Spleen (tissue), 11 donors: ENCODE results near the gene MYOT. TPM values are rescaled to one million over a fixed set of nuclear protein-coding genes. Genes with fewer than 3 reads are reported as not detected.

Source experiments
- DNase-seq: peaks from one replicate; pipeline ENCODE4 v3.0.0-alpha.2; 2020
- H3K27ac ChIP-seq, 8 donors: fragments of 200-600 bp; sonication (generic) in 7 of 8; 1 replicate in 4 of 8; 2 replicates in 4 of 8; pipeline versions ENCODE4 v1.5.0 to v1.8.0; 2016 to 2021; ENCODE audit warnings: inconsistent platforms in 4 of 8, mild to moderate bottlenecking in 4 of 8, moderate library complexity in 1 of 8
- H3K27me3 ChIP-seq, 7 donors: fragments of 200-600 bp; sonication (generic) in 6 of 7; replicated peaks in 1 of 7; 1 replicate in 4 of 7; 2 replicates in 3 of 7; pipeline versions ENCODE4 v1.5.0 to v1.8.0; 2016 to 2021; ENCODE audit warnings: inconsistent platforms in 3 of 7, mild to moderate bottlenecking in 1 of 7
- H3K36me3 ChIP-seq, 6 donors: fragments of 200-600 bp; sonication (generic) in 5 of 6; 1 replicate in 4 of 6; 2 replicates in 2 of 6; pipeline versions ENCODE4 v1.5.0 to v1.8.0; 2016 to 2021; ENCODE audit warnings: inconsistent platforms in 2 of 6
- H3K4me1 ChIP-seq, 6 donors: fragments of 200-600 bp; sonication (generic) in 5 of 6; 1 replicate in 3 of 6; 2 replicates in 3 of 6; pipeline versions ENCODE4 v1.5.0 to v1.8.0; 2016 to 2021; ENCODE audit warnings: inconsistent platforms in 3 of 6
- H3K4me3 ChIP-seq, 8 donors: fragments of 200-600 bp; sonication (generic) in 7 of 8; 1 replicate in 4 of 8; 2 replicates in 4 of 8; pipeline versions ENCODE4 v1.5.0 to v1.8.0; 2016 to 2021; ENCODE audit warnings: inconsistent platforms in 4 of 8, mild to moderate bottlenecking in 4 of 8, moderate library complexity in 2 of 8
- H3K9me3 ChIP-seq, 8 donors: fragments of 200-600 bp; sonication (generic) in 7 of 8; 1 replicate in 4 of 8; 2 replicates in 4 of 8; pipeline versions ENCODE4 v1.5.0 to v1.8.0; 2016 to 2021; ENCODE audit warnings: inconsistent platforms in 4 of 8
- POLR2A ChIP-seq, 3 donors: fragments of 450-650 bp; IDR thresholded peaks; one replicate each; pipeline ENCODE4 v1.5.1; 2017; ENCODE audit warnings: antibody characterized with exemption in 3 of 3, mild to moderate bottlenecking in 1 of 3
- POLR2AphosphoS5 ChIP-seq, 3 donors: sonication (generic); formaldehyde crosslinking; IDR thresholded peaks; one replicate each; pipeline ENCODE4 v1.5.1; 2017; ENCODE audit warnings: antibody characterized with exemption in 3 of 3
- WGBS, 5 donors: extraction: QIAGEN DNeasy Blood & Tissue Kit in 3 of 5; methylation state at CpG; one replicate each; pipeline versions ENCODE4 v1.1.5 to v1.1.7; 2013 to 2018; 5-methylcytosine and 5-hydroxymethylcytosine counted together
- intact Hi-C: fragments of 100-400 bp; cut with DNase I; formaldehyde crosslinking; loops from one replicate; pipeline ENCODE4 v1.15.0; 2023; ENCODE audit warnings: low total_unique reads
- polyA plus RNA-seq, 3 donors: library from polyadenylated mRNA; stranded (reverse); fragments of 200-250 nt; gene quantifications; one replicate each; pipeline ENCODE4 v1.2.1, GENCODE V29; 2013
- total RNA-seq, 7 donors: library from RNA; depleted of rRNA in 3 of 7; stranded (reverse); fragments of >200 nt in 3 of 7; fragmentation: NEBNext Ultra II Directional in 4 of 7; extraction: Animal tissue kit (Norgen Biotek cat#: 25700) in 4 of 7; gene quantifications; one replicate each; pipeline versions ENCODE4 v1.1.0 to v1.2.1, GENCODE V29; 2016 to 2021
- TF ChIP-seq, protein P1 (sequence below), 11 experiments: fragments of 200-600 bp in 7 of 11; fragments of 450-650 bp in 4 of 11; sonication (generic) in 4 of 11; IDR thresholded peaks in 8 of 11; conservative IDR thresholded peaks in 3 of 11; 1 replicate in 7 of 11; 2 replicates in 4 of 11; pipeline versions ENCODE4 v1.4.0 to v1.8.0; 2016 to 2021; ENCODE audit warnings: antibody characterized with exemption in 11 of 11, inconsistent platforms in 4 of 11, mild to moderate bottlenecking in 1 of 11
- donor health status: healthy with polysubstance abuse.
- donor health status: DM: no; HTN: no; CAD: no; lungs with moderate emphysema.
- donor health status: DM: no; HTN: no; CAD: no.
- donor health status: Bipolar disorder and iron deficiency.
- donor health status: healthy.
- donor health status: DM: no; HTN: no; CAD: no.
- donor health status: DM: yes; HTN: yes; CAD: no.

MYOT gene
- total and polyA plus RNA-seq, 10 donors: 0.27 to 0.94 (median 0.66) TPM; not detected in 3

DNA sequence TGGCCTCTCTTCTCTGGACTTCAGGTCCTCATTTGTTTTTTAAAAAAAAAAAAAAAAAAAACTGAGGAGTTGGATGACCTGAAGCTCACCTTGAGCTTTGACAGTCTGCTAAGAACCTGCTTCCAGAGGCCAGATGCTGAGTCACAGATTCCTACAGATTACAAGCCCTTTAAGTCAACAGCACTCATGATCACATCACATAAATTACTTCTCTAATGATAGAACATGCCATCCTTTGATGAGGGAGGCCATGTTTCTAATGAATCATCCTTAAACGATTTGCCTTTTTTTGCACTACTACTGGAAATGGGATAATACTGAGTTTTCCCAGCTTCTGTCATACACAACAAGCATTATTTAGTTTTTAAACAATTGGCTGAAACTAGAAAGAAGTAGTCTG lies 34.2 kb upstream of the MYOT start:
- no peak overlapping the region for H3K4me3 ChIP-seq
- no peak for DNase-seq
- H3K27ac ChIP-seq: no peak overlapping the region
- H3K27me3 ChIP-seq: no peaks in the 10 kb centered on the region
- no peaks in the 10 kb centered on the region for H3K36me3 ChIP-seq
- H3K9me3 ChIP-seq: no peaks in the 10 kb centered on the region
- 63 to 90% (median 71%) methylated on average over 1 of the region's 1 CpG for WGBS, 5 donors
- peaks cover 0 to 4% (median 0%) of the 10 kb centered on the region in 6 donors for H3K4me1 ChIP-seq
- intact Hi-C loops: no loop called here
- TF ChIP-seq POLR2AphosphoS5 (IDR thresholded peaks at IDR 0.05) (no peak), POLR2A (IDR thresholded peaks at IDR 0.05) (no peak)
- TF ChIP-seq, protein P1, sequence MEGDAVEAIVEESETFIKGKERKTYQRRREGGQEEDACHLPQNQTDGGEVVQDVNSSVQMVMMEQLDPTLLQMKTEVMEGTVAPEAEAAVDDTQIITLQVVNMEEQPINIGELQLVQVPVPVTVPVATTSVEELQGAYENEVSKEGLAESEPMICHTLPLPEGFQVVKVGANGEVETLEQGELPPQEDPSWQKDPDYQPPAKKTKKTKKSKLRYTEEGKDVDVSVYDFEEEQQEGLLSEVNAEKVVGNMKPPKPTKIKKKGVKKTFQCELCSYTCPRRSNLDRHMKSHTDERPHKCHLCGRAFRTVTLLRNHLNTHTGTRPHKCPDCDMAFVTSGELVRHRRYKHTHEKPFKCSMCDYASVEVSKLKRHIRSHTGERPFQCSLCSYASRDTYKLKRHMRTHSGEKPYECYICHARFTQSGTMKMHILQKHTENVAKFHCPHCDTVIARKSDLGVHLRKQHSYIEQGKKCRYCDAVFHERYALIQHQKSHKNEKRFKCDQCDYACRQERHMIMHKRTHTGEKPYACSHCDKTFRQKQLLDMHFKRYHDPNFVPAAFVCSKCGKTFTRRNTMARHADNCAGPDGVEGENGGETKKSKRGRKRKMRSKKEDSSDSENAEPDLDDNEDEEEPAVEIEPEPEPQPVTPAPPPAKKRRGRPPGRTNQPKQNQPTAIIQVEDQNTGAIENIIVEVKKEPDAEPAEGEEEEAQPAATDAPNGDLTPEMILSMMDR (IDR thresholded peaks at IDR 0.05 in 8 of 11, conservative IDR thresholded peaks at IDR 0.05 in 3 of 11): no peak

DNA sequence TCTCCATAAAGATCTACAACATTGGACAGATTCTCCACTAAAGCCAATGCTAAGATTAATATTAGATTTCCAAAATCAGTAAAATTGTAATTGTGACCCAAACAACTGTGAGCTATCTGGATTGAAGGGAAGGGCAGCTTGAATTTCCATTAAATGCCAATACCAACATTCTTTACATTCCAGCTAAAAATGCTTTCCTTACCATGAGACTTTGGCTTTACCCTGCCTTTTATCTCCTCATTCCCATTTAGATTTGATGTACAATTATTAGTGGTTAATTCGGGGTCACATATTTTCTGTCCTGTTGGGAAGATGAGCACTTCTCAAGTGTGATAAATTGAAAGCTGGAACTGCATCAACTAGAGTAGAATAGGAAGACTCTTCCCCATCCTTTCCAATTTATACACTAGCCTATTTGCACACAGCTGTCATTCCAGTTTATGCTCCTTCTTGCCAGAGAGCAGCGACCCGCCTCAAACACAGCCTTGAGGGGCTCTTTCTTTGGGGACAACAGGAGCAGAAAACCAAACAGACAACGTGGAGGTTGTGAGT lies 33.1 kb upstream of the MYOT start:
- DNase-seq: no peak
- TF ChIP-seq POLR2AphosphoS5 (IDR thresholded peaks at IDR 0.05) (no peak), POLR2A (IDR thresholded peaks at IDR 0.05) (no peak)
- TF ChIP-seq, protein P1 (IDR thresholded peaks at IDR 0.05 in 8 of 11, conservative IDR thresholded peaks at IDR 0.05 in 3 of 11): no peak
- intact Hi-C loops: no loop called here
- Histone ChIP-seq H3K9me3 (no peaks in the 10 kb centered on the region), H3K4me1 (peaks cover 0 to 4% (median 0%) of the 10 kb centered on the region in 6 donors), H3K27ac (no peak overlapping the region), H3K36me3 (no peaks in the 10 kb centered on the region), H3K4me3 (no peak overlapping the region), H3K27me3 (no peaks in the 10 kb centered on the region)
- 74 to 83% (median 81%) methylated on average over 4 of the region's 4 CpGs for WGBS, 5 donors

DNA sequence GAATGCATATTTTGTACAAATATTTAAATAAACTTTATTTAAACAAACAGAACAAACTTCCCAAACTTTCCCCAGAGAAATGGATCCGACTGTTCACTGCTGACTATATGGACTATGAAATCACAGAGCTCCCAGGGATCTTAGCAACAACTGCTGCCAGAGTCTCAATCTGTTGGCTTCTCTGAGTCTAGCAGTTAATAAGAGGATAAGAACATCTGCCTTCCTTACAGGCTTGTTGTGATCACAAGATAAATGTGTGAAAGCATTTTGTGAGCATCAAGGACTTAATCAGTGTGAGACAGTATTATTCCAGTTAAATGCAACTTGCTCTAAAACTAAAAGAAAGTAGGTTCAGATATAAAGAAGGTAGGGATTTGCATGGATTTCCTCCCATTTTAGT lies 31.4 kb upstream of the MYOT start:
- WGBS, 5 donors: 91 to 97% (median 96%) methylated on average over 1 of the region's 1 CpG
- Histone ChIP-seq H3K4me1 (peaks cover 0 to 4% (median 0%) of the 10 kb centered on the region in 6 donors), H3K4me3 (no peak overlapping the region), H3K27me3 (no peaks in the 10 kb centered on the region), H3K27ac (no peak overlapping the region), H3K9me3 (no peaks in the 10 kb centered on the region), H3K36me3 (no peaks in the 10 kb centered on the region)
- no peak for DNase-seq
- TF ChIP-seq POLR2A (IDR thresholded peaks at IDR 0.05) (no peak), POLR2AphosphoS5 (IDR thresholded peaks at IDR 0.05) (no peak)
- TF ChIP-seq, protein P1 (IDR thresholded peaks at IDR 0.05 in 8 of 11, conservative IDR thresholded peaks at IDR 0.05 in 3 of 11): no peak
- intact Hi-C loops: no loop called here

DNA sequence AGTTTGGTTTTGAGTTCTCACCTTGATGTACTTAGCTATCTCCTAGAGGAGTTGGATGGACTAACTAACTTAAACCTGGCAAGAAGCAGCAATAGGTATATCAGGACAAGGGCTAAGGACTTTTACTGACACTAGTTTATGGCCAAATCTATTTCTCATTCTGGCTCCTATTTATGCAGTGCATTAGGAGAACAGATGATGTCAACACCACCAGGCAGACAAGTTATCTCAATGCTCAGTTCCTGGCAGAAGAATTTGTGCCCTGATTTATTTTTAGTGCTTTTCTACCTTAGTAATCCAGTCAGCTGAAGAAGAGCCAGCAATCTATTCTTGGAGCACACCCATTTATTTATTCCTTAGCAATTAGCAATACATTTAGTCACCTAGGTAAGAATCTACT lies 30.7 kb upstream of the MYOT start:
- TF ChIP-seq POLR2AphosphoS5 (IDR thresholded peaks at IDR 0.05): no peak
- no peaks in the 10 kb centered on the region for H3K9me3 ChIP-seq
- DNase-seq: no peak
- no peak overlapping the region for H3K4me3 ChIP-seq
- intact Hi-C loops: no loop called here
- H3K4me1 ChIP-seq: peaks cover 0 to 6% (median 2%) of the 10 kb centered on the region in 6 donors
- no peak overlapping the region for H3K27ac ChIP-seq
- no peaks in the 10 kb centered on the region for H3K27me3 ChIP-seq
- H3K36me3 ChIP-seq: no peaks in the 10 kb centered on the region
